ENCODE data around the gene FAAP100. TPM values are rescaled to one million over a fixed set of nuclear protein-coding genes. Genes with fewer than 3 reads are reported as not detected.

FAAP100 gene
- total RNA-seq, 1 donor from 2014 or later, result 64.6 TPM

GRCh38 chr17:81538651-81539570 lies 13.2 kb downstream of the FAAP100 start:
- Mint-ChIP-seq H3K36me3 (ENCODE audit: unreplicated experiment) (peaks cover 9% of the 10 kb centered on the region), H3K4me3 (ENCODE audit: unreplicated experiment) (no peak overlapping the region), H3K4me1 (ENCODE audit: unreplicated experiment) (peaks cover 8% of the 10 kb centered on the region), H3K27ac (ENCODE audit: unreplicated experiment) (no peak overlapping the region), H3K27me3 (ENCODE audit: unreplicated experiment) (no peaks in the 10 kb centered on the region), H3K9me3 (ENCODE audit: unreplicated experiment) (no peaks in the 10 kb centered on the region)
- DNase-seq (ENCODE audit: extremely low spot score, unreplicated experiment), result no peak
- no peak for TF ChIP-seq CTCF (IDR thresholded peaks at IDR 0.05)

- H3K27ac Mint-ChIP-seq (ENCODE audit: unreplicated experiment), result peak overlapping the region; percentile 28
- peaks cover 8% of the 10 kb centered on the region for H3K4me1 Mint-ChIP-seq (ENCODE audit: unreplicated experiment)
- H3K4me3 Mint-ChIP-seq (ENCODE audit: unreplicated experiment), result no peak overlapping the region
- H3K27me3 Mint-ChIP-seq (ENCODE audit: unreplicated experiment), result no peaks in the 10 kb centered on the region
- peaks cover 8% of the 10 kb centered on the region for H3K36me3 Mint-ChIP-seq (ENCODE audit: unreplicated experiment)
- no peaks in the 10 kb centered on the region for H3K9me3 Mint-ChIP-seq (ENCODE audit: unreplicated experiment)
- TF ChIP-seq CTCF (IDR thresholded peaks at IDR 0.05), result no peak
- no peak for DNase-seq (ENCODE audit: extremely low spot score, unreplicated experiment)
Observed at GRCh38 chr17:81537856-81538555, 14.1 kb downstream of the FAAP100 start.

- H3K27me3 Mint-ChIP-seq (ENCODE audit: unreplicated experiment), result no peaks in the 10 kb centered on the region
Observed at GRCh38 chr17:81537343-81537855, 14.8 kb downstream of the FAAP100 start.

GRCh38 chr17:81536299-81537290 lies 15.6 kb downstream of the FAAP100 start:
- no peak for TF ChIP-seq CTCF (IDR thresholded peaks at IDR 0.05)
- peaks cover 6% of the 10 kb centered on the region for H3K36me3 Mint-ChIP-seq (ENCODE audit: unreplicated experiment)
- no peaks in the 10 kb centered on the region for H3K9me3 Mint-ChIP-seq (ENCODE audit: unreplicated experiment)
- DNase-seq (ENCODE audit: extremely low spot score, unreplicated experiment), result no peak
- no peaks in the 10 kb centered on the region for H3K27me3 Mint-ChIP-seq (ENCODE audit: unreplicated experiment)
- H3K4me1 Mint-ChIP-seq (ENCODE audit: unreplicated experiment), result peaks cover 8% of the 10 kb centered on the region
- H3K27ac Mint-ChIP-seq (ENCODE audit: unreplicated experiment), result no peak overlapping the region
- H3K4me3 Mint-ChIP-seq (ENCODE audit: unreplicated experiment), result no peak overlapping the region

More at GRCh38 chr17:81537343-81537855, 14.8 kb downstream of the FAAP100 start:
- Mint-ChIP-seq H3K9me3 (ENCODE audit: unreplicated experiment) (no peaks in the 10 kb centered on the region), H3K4me3 (ENCODE audit: unreplicated experiment) (no peak overlapping the region), H3K27ac (ENCODE audit: unreplicated experiment) (no peak overlapping the region), H3K36me3 (ENCODE audit: unreplicated experiment) (peaks cover 7% of the 10 kb centered on the region), H3K4me1 (ENCODE audit: unreplicated experiment) (peaks cover 8% of the 10 kb centered on the region)
- DNase-seq (ENCODE audit: extremely low spot score, unreplicated experiment), result no peak
- TF ChIP-seq CTCF (IDR thresholded peaks at IDR 0.05), result peak; percentile 52

Data from osteocyte (in vitro differentiated cells).